ENCODE data around the gene CACNG4.

CACNG4 gene

DNA sequence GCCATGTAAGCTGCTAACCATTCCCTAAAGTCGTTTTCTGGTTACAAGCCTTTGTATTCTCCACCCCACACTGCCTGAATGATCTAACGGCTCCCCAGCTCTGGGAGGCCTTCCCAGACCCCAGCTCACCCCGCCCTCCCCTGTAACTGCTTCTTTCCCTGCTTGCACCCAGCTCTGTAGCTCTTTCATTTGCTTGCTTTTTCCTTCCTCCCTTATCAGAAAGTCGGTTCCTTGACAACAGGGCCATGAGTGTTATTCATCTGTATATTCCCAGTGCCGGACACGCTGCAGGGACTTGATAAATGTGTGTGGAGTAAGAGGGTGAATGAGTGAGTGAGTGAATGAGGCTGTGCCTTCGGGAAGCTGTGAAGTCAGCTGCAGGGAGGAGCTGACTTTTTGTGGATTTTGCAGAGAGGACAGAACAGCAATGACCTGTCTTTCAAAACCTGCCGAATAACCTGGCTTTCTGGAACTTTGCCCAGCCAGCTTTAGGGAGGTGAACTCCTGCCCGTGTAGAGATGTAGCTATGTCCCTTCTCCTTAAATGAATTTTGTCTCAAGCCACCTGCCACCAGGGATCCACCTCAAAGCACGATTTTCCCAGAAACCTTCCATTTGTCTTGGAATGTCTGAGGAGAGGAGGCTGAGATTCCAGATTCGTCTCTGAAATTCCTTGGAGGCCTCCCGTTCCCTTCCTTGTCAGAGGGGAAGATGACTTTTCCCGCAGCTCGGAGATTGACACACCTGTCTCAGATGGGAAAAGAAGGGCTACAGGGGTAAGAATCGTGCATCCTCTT lies 20.0 kb upstream of the CACNG4 start:
- no peak for DNase-seq

DNA sequence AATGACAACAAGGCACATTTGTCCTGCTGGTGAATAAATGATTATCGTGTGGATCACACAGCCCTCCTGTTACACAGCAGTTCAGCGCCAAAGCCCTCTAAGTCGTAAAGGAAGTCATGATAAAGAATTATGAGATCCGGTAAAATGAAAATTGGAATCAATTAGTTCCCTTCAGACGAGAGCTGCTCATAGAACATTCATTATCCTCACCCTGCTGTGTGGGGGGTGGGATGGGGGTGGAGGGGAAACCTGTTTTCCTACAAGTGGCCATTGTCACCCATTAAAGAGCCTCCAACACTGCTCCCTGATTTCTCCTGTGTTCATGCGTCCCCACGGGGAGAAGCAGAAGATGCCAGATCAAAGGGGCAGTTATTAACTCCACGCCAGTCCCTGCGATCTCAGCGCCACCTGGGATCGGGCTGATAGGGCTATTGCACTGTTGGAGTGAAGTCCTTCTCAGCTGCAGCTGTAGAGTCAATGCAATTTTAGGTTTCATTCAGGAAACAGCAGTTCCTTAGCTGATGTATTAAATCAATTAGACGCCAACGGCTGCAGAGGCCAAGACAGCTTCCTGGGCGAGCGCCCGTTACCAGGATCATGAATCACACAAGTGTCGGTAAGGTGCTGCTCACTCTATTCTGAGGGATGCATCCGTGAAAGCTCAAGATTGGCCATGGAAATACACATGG lies 19.2 kb upstream of the CACNG4 start:
- no peak for DNase-seq

GRCh38 chr17:66946251-66946650 lies 18.3 kb upstream of the CACNG4 start:
- DNase-seq = no peak

- DNase-seq = no peak
Measured at GRCh38 chr17:66947311-66947710, 17.2 kb upstream of the CACNG4 start.

GRCh38 chr17:66948061-66948750 lies 16.3 kb upstream of the CACNG4 start:
- no peak for DNase-seq

DNA sequence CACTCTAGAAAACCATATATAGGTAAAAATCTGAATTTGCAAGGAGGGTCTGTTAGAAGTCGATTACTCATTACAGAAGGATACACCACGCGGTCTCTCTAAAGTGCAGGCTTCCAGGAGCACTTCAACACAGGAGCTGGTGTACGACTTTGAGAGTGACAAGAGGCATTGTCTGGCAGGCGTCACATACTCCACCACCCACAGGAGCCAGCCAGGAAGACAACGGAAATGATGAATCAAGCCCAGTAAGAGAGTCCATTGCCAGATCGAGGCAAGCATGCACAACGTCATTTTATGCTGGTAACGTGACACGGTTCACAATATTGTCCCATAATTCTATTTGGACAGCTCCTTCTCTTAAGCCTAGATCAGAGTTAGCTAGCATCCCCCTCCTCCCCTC lies 15.0 kb upstream of the CACNG4 start:
- no peak for DNase-seq

DNA sequence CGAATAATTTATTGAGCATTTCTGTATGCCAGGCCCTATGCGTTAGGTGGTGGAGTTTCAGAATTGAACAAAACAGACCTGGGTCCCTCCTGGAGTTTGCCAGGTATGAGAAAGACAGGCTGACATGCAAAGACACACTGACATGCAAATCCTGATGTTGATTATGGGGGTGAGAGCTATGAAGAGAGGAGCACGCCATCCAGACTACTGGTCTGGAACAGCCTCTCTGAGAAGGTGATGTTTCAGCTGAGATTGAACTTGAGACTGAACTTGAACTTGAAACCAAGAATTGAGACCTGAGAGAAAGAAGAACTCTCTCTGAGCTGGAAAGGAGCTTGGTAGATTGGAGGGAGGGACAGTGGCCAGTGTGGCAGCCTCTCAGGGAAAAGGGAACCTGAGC lies 14.2 kb upstream of the CACNG4 start:
- no peak for DNase-seq

GRCh38 chr17:66950886-66951604 lies 13.5 kb upstream of the CACNG4 start:
- DNase-seq = no peak

GRCh38 chr17:66951605-66951953 lies 12.9 kb upstream of the CACNG4 start:
- no peak for DNase-seq

- no peak for DNase-seq
Measured at GRCh38 chr17:66952031-66952524, 12.4 kb upstream of the CACNG4 start.

DNA sequence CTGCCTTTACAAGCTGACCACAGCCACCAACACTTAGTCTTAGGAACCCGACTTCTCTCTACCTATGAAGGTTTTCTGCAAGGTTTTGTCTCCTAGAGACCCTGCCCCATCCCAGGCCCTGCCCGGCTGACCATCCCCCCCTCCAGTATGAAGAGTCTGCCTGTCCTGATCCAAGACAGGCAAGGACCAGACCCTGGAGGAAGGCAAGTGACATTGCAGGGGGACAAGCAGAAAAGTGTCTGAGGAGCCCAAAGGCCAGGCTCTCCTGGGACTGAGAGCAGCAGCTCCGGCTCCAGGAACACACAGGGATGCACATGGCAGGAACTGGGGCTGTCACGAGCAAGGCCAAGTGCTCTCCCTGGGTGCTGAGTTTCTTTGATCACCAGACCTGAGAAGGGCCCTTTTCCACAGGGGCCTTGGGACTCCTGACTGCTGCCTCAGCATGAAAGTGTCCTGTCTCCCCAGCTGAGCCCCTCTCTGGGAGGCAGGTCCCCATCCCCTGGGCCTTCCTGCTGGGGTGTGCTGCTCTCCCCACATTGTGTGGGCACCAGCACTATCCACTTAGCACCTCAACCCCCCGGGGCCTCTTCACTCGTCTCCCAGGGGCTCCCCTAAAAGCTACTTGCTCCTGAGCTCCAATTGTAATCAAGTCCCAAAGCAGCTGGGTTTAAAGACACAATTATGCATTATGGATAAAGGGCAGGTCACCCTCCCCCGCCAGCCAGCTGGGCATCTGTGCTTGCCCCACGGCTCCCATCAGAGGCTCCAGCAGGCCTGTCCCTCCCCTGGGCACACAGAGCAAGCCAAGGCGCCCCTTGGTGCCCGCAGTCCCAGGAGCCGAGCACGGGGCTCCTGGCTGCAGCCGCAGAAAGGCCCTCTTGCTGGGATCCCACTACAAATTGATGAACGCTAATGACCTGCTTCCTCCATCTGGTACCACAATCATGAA lies 11.6 kb upstream of the CACNG4 start:
- no peak for DNase-seq

DNA sequence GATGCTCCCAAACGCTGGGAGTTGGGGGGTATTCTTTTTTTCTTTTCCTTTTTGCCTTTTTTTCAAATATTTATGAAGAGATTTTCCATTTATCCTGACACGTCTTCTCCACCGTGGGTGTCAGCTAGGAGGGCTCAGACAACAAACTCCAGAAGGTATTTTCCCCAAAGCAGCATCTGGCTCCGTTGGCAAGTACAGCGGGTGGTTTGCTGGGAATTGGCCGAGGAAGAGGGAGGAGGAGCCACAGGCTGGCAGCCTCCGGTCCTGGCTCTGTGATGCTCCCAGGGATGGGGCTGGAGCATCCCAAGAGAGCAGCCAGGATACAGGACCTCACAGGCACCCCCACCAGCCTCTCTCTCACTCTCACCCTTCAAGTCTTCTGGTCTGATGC lies 10.9 kb upstream of the CACNG4 start:
- DNase-seq = no peak

DNA sequence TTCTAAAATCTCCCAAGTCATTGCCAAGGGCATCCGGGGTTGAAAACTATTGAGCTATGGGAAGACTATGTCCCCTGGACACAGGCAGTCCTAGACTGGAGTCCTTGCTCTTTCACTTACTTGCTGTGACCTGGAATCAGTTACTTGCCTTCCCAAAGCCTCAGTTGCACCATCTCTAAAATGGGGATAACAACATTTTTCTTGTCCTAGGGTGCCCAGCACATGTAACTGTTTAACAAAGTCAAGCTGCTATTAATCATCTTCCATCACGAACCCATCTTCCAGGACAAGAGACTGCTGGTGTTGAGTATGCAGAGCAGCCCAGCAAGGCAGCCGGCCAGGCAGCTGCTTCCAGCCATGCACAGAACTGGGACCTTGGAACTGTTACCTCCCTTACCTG lies 9.9 kb upstream of the CACNG4 start:
- no peak for DNase-seq

- no peak for DNase-seq
Measured at GRCh38 chr17:66955821-66956220, 8.7 kb upstream of the CACNG4 start.

DNA sequence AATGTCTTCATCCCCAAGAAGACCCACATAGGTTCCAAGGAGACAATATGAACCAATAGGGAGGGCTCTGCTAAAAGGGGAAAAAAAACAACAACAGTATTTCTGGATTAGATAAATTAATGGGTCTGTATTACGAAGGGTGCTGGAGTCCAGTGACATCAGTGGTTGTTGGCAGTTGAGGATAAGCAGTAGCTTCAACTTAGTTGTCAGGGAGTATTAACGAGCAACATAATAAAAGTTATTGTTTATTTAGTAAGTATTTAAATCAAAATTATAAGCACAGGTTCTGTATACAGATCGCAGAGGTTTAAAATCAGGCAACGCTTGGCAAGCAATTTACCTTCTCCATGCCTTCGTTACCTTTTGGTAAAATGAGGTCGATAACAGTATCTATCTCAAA lies 7.6 kb upstream of the CACNG4 start:
- DNase-seq = no peak

GRCh38 chr17:66957343-66957742 lies 7.2 kb upstream of the CACNG4 start:
- DNase-seq = no peak

- no peak for DNase-seq
Measured at GRCh38 chr17:66957951-66958579, 6.4 kb upstream of the CACNG4 start.

DNA sequence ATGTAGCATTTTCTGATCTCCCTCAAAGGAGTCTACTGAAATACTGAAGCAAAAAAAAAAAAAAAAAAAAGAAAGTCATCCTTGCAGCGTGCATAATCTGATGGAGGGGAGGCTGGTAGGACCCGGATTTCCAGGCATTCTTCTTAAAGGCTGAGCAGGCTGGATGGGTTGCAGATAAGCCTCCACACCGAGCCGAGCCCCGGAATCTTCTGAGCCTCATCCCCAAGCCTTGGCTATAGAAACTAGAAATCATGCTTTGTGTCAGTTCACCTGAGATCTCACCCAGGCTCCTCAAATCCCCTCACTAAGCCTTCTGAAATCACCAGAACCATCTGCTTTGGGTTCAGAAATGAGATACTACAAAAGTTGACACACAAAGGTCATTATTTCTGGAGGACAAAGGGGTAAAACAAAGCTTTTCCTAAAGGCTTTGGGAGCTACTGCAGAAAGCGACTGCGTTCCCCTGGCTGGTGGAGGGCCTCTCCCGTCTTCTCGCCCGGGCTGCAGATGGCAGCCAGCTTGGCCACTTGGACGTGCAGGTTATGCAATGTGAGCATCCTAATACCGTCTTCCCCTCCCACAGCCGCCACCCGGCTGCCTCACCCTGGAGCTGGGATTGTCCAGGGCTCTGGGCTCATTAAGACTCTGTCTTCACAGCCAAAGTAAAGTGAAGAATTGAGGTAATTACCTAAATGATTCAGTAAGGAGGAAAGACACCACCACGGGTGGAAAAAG lies 4.7 kb upstream of the CACNG4 start:
- DNase-seq = no peak

- no peak for DNase-seq
Measured at GRCh38 chr17:66960613-66961012, 3.9 kb upstream of the CACNG4 start.

DNA sequence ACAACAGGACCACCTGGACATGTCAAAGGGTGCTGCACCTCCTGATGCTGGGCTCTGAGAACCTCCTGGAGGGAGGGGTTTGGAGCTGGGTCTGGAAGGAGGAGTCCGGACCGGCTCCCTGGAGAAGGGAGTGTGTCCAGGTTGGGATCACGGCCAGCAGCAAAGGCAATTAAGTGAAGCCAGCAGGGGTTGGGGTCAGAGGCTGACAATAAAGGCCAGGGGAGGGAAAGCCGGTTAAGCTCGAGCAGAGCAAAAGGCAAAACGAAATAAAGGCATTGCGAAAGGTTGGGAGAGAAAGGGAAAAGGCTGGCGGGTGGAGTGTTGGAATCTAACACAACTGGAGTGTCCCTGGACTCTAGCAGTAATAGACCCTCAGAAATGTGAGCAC lies 992 bp upstream of the CACNG4 start:
- DNase-seq = no peak
